HG03095 (cell line): ENCODE results near the gene POPDC3.
"Not testable (repeated sequence)": the region's sequence is repeated elsewhere in the genome, so short reads cannot be mapped to it uniquely, and the experiment has no call there.

Experiments used
- ATAC-seq: cut with Tn5 transposase; IDR thresholded peaks from one replicate; pipeline ENCODE4 v1.9.1; 2021; ENCODE audit warnings: moderate library complexity; ENCODE audit not compliant: unreplicated experiment

Gene POPDC3, protein sequence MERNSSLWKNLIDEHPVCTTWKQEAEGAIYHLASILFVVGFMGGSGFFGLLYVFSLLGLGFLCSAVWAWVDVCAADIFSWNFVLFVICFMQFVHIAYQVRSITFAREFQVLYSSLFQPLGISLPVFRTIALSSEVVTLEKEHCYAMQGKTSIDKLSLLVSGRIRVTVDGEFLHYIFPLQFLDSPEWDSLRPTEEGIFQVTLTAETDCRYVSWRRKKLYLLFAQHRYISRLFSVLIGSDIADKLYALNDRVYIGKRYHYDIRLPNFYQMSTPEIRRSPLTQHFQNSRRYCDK

GRCh38 chr6:105179244-105180065 lies at the start of gene POPDC3:
TSS of gene POPDC3 (minus strand) at chr6:105180014. CDS start at chr6:105161909, 18,105 bp downstream.
- no peak for ATAC-seq

DNA sequence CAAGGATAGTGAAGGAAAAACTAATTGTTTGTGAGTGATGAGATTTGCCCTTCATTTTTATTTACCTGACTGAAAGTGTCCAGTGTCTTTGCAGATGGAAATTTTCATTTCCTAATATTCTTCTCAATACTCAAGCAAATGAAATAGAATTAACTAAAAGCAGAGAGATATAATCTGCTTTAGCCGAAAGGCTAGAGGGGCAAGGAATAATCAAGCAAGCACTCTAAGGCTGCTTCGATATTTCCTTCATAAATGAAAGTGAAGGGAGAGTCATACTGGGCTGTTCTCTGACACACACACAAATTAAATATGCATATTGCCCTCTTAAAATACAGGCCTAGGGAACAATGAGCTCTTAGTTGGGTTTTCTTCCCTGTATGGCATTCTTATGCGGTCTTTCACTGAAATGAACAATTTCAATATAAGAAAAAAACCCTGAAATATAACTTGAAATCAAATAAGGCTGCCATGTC lies 47.5 kb upstream of the POPDC3 start:
- no peak for ATAC-seq

DNA sequence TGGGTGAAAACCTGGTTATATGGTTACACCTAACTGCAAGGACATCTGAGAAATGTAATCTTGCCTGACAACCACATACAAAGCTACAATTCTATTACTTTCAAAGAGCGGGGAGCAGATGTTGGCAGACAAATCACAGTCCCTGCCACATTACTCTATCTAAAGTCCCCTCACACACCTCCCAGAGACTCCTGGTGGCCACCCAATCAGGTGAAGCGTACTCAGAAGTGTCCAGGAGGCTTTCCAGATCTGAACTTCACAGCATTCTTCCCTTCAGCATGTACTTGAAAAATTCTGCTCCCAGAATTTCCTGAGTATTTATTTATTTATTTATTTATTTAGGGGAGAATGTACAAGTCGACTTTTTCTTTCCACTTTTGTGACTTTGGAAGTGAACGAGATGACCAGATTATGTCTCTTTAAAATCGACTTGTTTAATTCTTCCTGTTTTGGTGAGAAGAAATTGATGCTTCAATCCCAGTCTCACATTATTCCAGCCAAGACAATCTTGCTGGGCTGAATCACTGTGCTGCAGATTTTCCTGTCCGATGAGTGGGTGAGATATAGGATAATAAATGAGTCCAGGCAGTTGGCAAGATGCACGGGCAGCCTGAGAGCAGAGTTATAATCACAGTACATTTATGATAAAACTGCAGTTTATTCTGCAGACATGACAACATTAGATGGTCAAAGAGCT lies 46.9 kb upstream of the POPDC3 start:
- ATAC-seq = no peak

DNA sequence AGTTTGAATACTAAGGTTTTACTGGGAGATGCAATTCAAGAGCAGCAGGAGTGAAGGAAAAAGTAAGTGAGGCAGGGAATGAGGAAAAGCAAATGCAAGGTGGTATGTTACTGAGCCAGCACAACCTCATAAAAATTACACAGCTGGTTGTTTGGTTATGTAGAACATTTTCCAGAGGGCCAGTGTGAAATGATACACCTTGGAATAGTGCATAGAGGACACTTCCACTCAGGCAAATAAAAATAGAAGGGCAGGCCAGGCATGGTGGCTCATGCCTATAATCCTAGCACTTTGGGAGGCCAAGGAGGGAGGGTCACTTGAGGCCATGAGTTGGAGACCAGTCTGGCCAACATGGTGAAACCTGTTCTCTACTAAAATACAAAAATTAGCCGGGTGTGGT lies 43.4 kb upstream of the POPDC3 start:
- no peak for ATAC-seq

- ATAC-seq = not testable (repeated sequence)
These were observed 41.4 kb upstream of the POPDC3 start for GRCh38 chr6:105221219-105221618.

DNA sequence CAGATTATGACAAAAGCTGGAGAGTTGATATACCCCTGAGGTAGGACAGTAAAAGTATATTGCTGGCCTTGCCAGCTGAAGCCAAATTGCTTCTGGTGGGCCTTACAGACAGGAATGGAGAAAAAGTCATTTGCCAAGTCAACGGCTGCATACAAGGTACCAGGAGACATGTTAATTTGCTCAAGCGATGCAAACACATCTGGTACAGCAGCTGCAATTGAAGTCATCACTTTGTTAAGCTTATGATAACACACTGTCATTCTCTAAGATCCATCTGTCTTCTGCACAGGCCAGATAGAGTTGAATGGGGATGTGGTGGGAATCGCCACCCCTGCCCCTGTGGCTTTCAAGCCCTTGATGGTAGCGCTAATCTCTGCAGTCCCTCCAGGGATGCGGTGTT lies 40.4 kb upstream of the POPDC3 start:
- no peak for ATAC-seq

DNA sequence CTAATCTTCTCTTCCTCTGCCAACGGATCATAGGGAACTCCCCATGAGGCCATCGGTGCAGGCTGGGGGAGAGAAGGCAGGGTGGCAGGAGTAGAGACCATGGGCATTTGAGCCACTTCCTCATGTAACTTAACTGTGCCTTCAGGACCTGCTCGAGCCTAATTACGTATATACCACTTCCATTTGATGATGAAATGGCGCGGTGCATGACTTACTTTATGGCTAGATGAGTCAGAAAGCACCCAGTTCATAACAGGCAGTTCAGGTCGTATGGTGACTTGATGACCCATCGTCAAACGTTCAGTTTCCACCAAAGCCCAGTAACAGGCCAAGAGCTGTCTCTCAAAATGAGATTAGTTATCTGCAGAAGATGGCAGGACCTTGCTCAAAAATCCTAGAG lies 39.4 kb upstream of the POPDC3 start:
- ATAC-seq = not testable (repeated sequence)

- ATAC-seq = no peak
These were observed 35.7 kb upstream of the POPDC3 start for GRCh38 chr6:105215506-105215905.

DNA sequence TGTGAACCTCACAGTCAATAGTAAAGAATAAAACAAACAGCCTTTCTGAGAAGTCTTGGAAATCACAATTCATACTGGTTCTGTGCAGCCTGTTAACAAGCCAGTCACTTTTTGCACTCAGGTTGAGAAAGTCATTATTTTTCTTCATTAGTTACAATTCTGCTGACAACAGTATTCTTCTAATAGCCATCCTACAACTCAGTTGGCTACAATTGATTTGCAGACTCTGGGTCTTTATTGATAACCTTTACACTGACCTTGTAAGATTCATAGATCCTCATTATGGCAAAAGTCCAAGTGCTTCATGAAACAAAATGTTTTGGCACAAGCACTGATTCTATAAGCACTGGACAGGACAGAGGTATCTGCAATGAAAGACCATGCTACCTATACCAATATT lies 34.9 kb upstream of the POPDC3 start:
- ATAC-seq = no peak

GRCh38 chr6:105213272-105213671 lies 33.5 kb upstream of the POPDC3 start:
- no peak for ATAC-seq

GRCh38 chr6:105212587-105212986 lies 32.8 kb upstream of the POPDC3 start:
- no peak for ATAC-seq

DNA sequence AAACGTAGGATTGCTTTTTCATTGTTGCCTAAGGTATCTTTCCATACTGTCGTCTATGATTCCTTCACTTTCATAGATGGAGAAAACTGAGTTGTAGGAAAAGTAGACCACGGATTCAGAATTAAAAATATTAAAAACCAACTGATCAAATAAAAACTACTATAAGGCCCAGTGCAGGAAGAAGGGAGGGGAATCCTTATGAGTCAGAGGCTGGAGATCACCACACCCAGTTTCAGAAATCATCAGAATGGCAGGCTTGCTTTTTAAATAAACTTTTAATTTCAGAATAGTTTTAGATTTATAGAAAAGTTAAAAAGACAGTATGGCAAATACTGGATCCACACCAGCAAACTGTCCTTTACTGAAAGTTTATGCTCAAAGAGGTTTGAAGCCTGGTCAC lies 32.0 kb upstream of the POPDC3 start:
- no peak for ATAC-seq

DNA sequence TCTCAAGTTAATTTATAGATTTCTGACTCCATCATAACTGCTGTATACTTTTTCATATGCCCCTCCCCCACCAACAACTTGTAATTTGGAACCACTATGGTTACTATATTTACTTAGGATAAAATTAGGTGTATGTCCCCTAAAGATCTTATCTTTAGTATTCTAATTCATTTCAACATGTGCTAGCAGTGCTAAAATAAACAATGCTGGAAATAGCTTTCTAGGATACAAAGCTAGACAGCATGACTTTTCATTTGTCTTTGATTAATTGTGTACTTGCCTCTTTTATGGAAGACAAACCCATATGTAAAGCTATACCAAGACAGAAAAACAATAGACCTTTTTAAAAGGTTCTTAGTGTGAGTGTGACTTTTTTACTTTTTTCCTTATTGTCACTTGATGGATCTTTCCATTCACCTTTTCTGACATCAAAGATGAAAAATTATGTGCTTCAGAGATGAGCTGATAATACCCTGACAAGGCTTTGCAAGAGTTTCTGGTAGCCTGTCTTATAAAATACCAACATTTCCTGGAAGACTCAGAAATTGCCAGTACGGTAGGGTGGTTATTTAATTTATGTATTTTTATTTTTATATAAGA lies 31.2 kb upstream of the POPDC3 start:
- no peak for ATAC-seq

DNA sequence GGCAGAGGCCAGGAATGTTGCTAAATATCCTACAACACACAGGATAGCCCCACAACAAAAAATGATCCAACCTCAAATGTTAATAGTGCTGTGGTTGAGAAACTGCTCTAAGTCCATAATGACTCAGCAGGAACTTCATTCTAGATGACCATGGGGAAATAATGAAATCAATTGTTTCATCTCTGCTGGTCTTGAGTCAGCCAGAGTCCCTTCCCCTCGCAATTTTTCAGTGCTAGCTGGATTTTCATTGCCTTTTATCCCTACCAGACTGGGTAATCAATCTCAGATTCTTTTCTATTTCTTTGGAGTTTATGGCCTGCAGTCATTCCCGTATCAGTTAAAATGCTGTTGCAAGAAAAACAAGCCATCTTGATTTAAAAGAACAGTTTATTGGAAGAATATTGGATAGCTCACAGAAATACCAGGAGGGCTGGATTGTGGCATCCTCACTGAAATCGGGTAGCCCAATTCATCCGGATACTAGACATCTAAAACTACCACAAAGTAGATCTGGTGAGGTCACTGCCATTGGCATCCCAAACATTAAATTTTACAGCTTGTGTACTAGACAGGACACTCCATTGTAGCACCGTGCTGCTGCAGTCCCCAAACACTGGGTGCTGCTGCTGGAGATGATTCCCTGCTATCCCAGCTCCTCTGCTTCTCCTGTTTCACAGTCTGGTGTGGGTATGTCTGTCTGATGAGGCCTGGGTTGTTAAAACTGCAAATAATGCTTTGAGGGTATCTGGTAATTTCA lies 30.3 kb upstream of the POPDC3 start:
- ATAC-seq = no peak

DNA sequence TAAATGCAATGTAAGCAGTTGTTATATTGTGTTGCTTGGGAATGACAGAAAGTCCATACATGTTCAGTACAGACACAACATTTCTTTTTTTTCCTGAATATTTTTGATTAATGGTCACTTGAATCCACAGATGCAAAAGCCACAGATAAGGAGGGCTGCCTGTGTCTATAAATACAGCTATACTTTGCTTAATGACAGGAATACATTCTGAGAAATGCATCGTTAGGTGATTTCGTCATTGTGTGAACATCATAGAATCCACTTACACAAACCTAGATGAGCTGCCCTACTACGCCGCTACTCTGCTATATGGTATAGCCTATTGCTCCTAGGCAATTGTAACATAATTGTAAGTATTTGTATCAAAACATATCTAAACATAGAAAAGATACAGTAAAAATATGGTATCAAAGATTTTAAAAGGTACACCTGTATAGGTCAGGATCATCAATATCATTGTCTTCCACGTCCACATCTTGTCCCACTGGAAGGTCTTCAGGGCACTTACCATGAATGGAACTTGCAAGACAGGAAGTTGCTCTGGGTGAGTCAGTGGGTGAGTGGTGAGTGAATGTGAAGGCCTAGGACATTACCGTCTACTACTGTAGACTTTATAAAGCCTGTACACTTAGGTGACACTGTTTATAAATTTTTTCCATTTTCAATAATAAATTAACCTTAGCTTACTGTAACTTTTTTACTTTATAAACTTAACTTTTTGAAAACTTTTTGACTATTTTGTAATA lies 27.9 kb upstream of the POPDC3 start:
- ATAC-seq = no peak

DNA sequence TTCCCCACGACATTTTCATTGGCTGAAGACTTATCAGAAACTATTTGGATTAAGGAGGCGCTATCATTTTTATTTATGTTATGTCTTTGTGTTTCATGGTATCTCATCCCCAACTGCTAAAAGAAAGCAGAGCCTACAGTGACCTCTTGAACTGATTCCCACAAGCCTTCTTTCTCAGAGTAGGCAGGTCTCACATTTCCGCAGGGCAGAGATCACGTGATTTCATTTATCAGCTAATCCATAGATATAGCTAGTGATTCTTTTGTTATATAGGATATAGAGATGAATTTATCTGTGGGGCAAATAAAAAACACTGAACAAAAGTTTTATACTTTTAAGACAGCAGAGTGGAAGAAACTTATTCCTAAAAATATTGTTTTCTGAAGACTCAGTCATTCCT lies 25.0 kb upstream of the POPDC3 start:
- no peak for ATAC-seq

DNA sequence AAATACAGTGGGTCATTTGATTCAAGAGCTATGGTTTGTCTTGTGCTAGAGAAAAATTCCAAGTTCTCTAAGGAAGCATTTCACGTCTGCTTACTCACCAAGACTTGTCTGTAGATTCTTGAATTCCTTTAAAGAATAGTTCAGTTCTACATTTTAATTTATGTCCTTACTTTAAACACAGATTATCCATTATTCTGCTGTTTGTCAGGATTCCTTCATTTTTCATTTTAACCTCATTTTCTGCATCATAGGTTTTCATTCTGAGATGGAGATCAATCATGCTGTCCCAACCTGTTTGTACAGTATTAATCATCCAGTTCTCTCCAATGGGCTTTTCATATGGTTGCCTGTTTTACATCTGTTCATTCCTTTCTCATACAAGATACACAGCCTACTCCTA lies 24.5 kb upstream of the POPDC3 start:
- no peak for ATAC-seq

GRCh38 chr6:105202486-105202885 lies 22.7 kb upstream of the POPDC3 start:
- ATAC-seq = no peak

- no peak for ATAC-seq
These were observed 20.4 kb upstream of the POPDC3 start for GRCh38 chr6:105200133-105200730.
